Measurements from ENCODE around the gene RMND1.
A peak's percentile ranks its signal among the peaks of the same experiment; 100 is the strongest.

Gene RMND1

GRCh38 chr6:151494936-151495320, 43.0 kb upstream of the RMND1 start:
- TF ChIP-seq CTCF (IDR thresholded peaks at IDR 0.05; ENCODE audit: insufficient read depth, low read length, poor library complexity, severe bottlenecking), result no peak
- no peaks in the 10 kb centered on the region for H3K36me3 ChIP-seq (ENCODE audit: control insufficient read depth, insufficient read depth, low read length)
- DNase-seq (ENCODE audit: extremely low read depth, insufficient read length), result no peak
- no peak overlapping the region for H3K4me3 ChIP-seq (replicated peaks; ENCODE audit: low read depth, low read length)
- H3K27me3 ChIP-seq (replicated peaks; ENCODE audit: control insufficient read depth, insufficient read depth, low read length), result peaks cover 4% of the 10 kb centered on the region; the same call in 1 of the 2 replicates

GRCh38 chr6:151494235-151494935, 42.5 kb upstream of the RMND1 start:
- no peaks in the 10 kb centered on the region for H3K36me3 ChIP-seq (ENCODE audit: control insufficient read depth, insufficient read depth, low read length)
- no peak for TF ChIP-seq CTCF (IDR thresholded peaks at IDR 0.05; ENCODE audit: insufficient read depth, low read length, poor library complexity, severe bottlenecking)
- no peak for DNase-seq (ENCODE audit: extremely low read depth, insufficient read length)
- peak overlapping the region; percentile 51 for H3K4me3 ChIP-seq (replicated peaks; ENCODE audit: low read depth, low read length)
- peaks cover 4% of the 10 kb centered on the region; the same call in 1 of the 2 replicates for H3K27me3 ChIP-seq (replicated peaks; ENCODE audit: control insufficient read depth, insufficient read depth, low read length)

GRCh38 chr6:151493804-151494234, 41.9 kb upstream of the RMND1 start, which contains the start of gene CCDC170:
Gene CCDC170, plus strand, starts transcription at chr6:151494017. Its CDS starts 112 bp downstream, at chr6:151494129.
- TF ChIP-seq CTCF (IDR thresholded peaks at IDR 0.05; ENCODE audit: insufficient read depth, low read length, poor library complexity, severe bottlenecking), result no peak
- H3K36me3 ChIP-seq (ENCODE audit: control insufficient read depth, insufficient read depth, low read length), result no peaks in the 10 kb centered on the region
- peak within 1 kb of the TSS; percentile 51 for H3K4me3 ChIP-seq (replicated peaks; ENCODE audit: low read depth, low read length)
- H3K27me3 ChIP-seq (replicated peaks; ENCODE audit: control insufficient read depth, insufficient read depth, low read length), result peaks cover 4% of the 10 kb centered on the region; the same call in 1 of the 2 replicates
- no peak for DNase-seq (ENCODE audit: extremely low read depth, insufficient read length)

- Histone ChIP-seq H3K4me3 (replicated peaks; ENCODE audit: low read depth, low read length) (peak overlapping the region; percentile 51; the same call in 1 of the 2 replicates), H3K27me3 (replicated peaks; ENCODE audit: control insufficient read depth, insufficient read depth, low read length) (peaks cover 4% of the 10 kb centered on the region; the same call in 1 of the 2 replicates), H3K36me3 (ENCODE audit: control insufficient read depth, insufficient read depth, low read length) (no peaks in the 10 kb centered on the region)
- TF ChIP-seq CTCF (IDR thresholded peaks at IDR 0.05; ENCODE audit: insufficient read depth, low read length, poor library complexity, severe bottlenecking), result no peak
- no peak for DNase-seq (ENCODE audit: extremely low read depth, insufficient read length)
Measured at GRCh38 chr6:151493161-151493803, 41.4 kb upstream of the RMND1 start.

- Histone ChIP-seq H3K27me3 (replicated peaks; ENCODE audit: control insufficient read depth, insufficient read depth, low read length) (peaks cover 4% of the 10 kb centered on the region; the same call in 1 of the 2 replicates), H3K36me3 (ENCODE audit: control insufficient read depth, insufficient read depth, low read length) (no peaks in the 10 kb centered on the region), H3K4me3 (replicated peaks; ENCODE audit: low read depth, low read length) (no peak overlapping the region)
- no peak for TF ChIP-seq CTCF (IDR thresholded peaks at IDR 0.05; ENCODE audit: insufficient read depth, low read length, poor library complexity, severe bottlenecking)
- DNase-seq (ENCODE audit: extremely low read depth, insufficient read length), result no peak
Measured at GRCh38 chr6:151490996-151491395, 39.1 kb upstream of the RMND1 start.

Measured in GM06990 (cell line).